ENCODE data around the gene CPA1. TPM values are rescaled to one million over a fixed set of nuclear protein-coding genes. Genes with fewer than 3 reads are reported as not detected.

Gene CPA1
- total RNA-seq, 2 donors from 2014 or later = not detected

Other genes with a start within 250 kb of the CPA1 start
- 10 to 100 TPM; 46.1 to 58.2 TPM for gene TMEM209, start 175.1 kb upstream of the CPA1 start, total RNA-seq
- gene SSMEM1, start 172.6 kb upstream of the CPA1 start, total RNA-seq = not detected
- gene CPA2, start 113.6 kb upstream of the CPA1 start, total RNA-seq = not detected
- gene CPA4, start 87.3 kb upstream of the CPA1 start, total RNA-seq = under 1 TPM in 1 of 2 donors, not detected in 1; 0.32 TPM
- 1 to 10 TPM; 4.4 to 5.9 TPM for gene CPA5, start 35.7 kb upstream of the CPA1 start, total RNA-seq
- gene CEP41, start 60.5 kb downstream of the CPA1 start, total RNA-seq = 10 to 100 TPM; 19.1 to 33.3 TPM
- gene MEST, start 111.6 kb downstream of the CPA1 start, total RNA-seq = 1 to 10 TPM; 3.5 to 4.8 TPM

Measured in activated T-cell treated with anti-CD3 and anti-CD28 coated beads, Interleukin-2, amount 50 U/mL, for 72 hours (primary cell).